NOMO-1 (cell line): ENCODE results near the gene EZH1.
"Not testable (repeated sequence)": the region's sequence is repeated elsewhere in the genome, so short reads cannot be mapped to it uniquely, and the experiment has no call there.

Experiments
- DNase-seq, 2 experiments: peaks; one replicate each; lab custom pipeline; 2025; ENCODE audit not compliant: unreplicated experiment in 2 of 2; lab: John Stamatoyannopoulos, UW

Gene EZH1

GRCh38 chr17:42673266-42673884, 71.5 kb downstream of the EZH1 start:
- no peak for DNase-seq

- DNase-seq, result no peak
Measured at GRCh38 chr17:42672038-42672437, 72.8 kb downstream of the EZH1 start.

DNA sequence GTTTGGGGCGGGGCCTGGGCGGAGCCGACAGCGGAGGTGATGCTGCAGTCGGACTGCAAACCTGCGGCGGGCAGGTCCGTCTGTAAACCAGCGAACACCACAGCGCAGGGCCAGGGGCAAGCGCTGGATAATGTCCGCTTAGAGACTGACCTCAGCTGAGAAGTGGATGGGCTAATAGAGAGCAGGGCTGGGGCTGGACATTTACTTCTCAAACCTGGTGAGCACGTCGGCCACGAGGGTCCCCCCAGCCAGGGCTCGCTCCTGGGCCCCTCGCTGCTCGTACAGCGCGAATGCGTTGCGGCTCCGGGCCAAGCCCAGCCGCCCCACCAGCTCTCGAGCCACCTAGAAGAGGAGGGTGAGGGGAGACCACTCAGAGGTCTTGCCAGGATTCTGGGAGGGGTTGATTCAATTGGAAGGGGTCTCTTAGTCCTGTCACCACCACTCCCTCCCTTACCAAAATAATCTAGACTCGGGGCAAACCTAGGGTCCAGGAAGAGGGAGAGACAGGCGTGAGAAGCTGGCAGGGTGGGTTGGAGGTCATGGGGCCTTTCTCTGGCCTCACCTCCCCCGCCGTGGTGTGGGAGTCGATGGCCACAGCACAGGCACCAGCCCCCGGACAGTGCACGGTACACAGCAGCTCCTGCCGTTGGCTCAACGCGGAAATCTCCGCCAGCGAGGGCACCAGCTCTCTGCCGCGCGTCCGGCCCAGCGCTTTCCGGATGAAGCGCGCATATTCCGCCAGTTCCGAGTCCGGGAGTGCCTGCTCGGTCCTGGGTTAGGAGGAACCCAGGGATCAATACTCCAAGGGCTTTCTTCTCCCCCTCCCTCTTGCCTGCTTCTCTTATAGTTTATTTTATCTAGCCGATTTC, 73.8 kb downstream of the EZH1 start:
- no peak for DNase-seq

DNA sequence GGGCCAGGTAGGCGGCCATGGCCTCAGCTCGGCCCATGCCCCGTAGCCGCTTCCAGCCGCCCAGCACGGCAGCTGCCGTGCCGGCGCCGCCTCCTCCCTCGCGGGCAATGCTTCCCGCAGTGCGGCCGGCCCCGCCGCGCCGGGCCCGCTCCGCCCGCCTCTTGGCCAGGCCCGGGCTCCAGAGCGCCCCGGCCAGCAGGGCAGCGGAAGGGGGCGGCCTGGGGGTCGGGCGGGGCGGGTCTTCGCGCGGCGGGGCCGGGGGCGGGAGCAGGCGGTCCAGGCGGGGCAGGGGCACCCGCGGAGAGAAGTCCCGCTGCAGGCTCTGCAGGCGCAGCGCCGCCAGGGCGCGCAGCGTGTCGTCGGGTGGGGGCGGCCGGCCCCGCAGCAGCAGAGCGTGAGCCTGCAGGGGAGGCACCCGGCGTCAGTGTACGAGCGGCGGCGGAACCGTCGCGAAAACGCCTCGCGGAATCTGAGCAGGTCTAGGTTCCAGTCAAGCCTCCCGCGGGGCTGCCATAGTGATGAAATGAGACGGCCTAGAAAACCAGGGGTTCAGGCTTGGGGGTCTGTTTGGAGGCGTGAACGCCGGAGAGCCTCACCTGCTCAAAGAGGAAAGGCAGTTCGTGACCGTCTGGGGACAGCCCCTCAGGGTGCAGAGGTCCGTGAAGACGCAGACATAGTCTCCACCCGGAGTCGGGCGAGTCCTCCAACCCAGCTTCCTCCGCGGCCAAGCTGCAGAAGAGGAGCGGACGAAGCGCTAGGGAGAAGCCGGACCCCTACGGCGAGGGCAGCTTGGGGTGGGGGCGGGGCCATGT, 74.7 kb downstream of the EZH1 start:
- no peak for DNase-seq

DNA sequence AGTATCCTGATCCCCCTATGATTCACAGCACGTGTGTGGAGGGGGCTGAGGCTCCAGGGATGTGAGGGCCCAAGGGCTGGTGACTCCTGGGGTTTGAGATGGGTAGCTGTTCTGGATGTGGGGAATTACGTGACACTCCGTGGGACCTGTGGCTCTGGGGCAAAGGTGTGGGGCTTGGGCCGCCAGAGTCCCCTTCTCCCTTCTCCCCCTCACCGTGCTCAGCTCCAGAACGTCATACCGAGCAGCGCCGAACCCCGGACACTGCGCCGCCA, 75.2 kb downstream of the EZH1 start:
- DNase-seq, result no peak

- DNase-seq, result no peak
Measured at GRCh38 chr17:42667088-42667951, 77.5 kb downstream of the EZH1 start.

- DNase-seq, result not testable (repeated sequence)
Measured at GRCh38 chr17:42666126-42666525, 78.7 kb downstream of the EZH1 start.

DNA sequence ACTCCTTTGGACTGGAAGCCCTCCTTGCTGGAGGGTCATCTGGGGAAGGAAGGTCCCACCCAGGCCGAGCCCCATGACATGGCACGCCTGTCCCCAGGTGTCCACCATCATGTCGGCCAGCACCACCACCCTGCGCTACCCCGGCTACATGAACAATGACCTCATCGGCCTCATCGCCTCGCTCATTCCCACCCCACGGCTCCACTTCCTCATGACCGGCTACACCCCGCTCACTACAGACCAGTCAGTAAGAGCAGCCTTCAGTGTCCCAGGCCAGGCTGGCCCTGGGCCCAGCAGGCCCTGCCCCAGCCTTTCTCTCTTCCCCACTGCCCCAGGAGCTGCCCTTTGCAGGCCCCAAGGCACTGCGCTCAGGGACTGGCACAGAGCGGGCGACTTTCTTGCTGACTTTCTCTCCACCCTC, 79.2 kb downstream of the EZH1 start:
- no peak for DNase-seq

DNA sequence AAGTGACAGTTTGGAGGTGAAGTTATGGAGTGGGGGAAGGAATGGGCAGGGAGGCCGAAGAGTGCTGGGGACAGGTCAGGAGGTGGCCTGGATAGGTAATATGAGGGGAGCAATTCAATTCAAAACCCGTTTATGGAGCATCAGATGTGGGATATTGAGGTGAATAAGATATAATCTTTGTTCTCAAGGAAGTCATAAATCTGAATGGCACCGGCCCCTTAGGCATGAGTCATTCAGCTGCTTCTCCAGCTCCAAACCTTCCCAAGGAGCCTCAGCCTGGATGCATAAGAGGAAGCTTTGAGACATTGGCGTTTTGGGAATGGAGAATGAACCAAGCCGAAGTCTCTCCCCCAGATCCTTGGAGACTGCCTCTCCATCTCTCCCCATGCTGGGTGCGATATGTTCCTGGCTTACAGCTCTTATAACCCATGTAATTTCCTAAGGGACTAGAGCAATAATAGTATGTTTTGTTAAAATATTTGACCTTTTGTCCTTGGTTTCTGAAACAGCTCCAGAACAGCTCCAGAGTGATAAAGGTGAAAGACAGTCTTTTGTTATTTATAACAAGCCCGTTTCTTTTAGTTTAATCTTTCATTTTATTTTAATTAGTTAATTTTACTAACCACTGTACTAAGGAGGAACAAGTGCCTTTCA, 84.0 kb downstream of the EZH1 start:
- no peak for DNase-seq

- not testable (repeated sequence) for DNase-seq
Measured at GRCh38 chr17:42659932-42660274, 84.9 kb downstream of the EZH1 start.

GRCh38 chr17:42659079-42659931, 85.5 kb downstream of the EZH1 start, which contains the start of gene TUBG2:
Gene TUBG2 (plus strand): TSS chr17:42659284. CDS start chr17:42659504, 220 bp downstream.
- peak; percentile 55 to 59 for DNase-seq

DNA sequence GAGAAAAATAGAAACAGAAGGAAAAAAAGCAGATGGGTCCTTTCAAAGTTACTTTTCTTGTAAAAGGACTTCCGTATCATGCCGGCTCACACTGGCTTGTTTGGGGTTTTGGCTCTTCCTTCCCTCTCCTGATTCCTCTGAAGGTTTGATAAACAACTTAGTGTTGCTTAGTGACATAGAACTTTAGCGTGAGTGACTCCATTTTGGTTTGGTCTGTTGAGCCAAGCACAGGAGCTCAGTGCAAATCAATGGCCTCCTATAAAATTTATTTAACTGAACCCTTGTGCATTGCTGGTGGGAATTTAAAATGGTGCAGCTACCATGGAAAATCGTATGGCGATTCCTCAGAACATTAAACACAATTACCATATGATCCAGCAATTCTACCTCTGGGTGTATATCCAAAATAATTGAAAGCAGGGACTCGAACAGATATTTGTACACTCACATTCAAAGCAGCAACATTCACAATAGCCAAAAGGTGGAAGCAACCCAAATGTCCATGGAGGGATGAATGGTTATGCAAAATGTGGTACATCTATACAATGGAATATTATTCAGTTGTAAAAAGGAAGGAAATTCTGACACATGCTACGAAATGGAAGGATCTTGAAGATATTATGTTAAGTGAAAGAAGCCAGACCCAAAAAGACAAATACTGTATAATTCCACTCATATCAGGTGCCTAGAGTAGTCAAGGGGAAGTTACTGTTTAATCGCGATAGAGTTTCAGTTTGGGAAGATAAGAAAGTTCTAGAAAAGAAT, 86.8 kb downstream of the EZH1 start:
- no peak for DNase-seq

DNA sequence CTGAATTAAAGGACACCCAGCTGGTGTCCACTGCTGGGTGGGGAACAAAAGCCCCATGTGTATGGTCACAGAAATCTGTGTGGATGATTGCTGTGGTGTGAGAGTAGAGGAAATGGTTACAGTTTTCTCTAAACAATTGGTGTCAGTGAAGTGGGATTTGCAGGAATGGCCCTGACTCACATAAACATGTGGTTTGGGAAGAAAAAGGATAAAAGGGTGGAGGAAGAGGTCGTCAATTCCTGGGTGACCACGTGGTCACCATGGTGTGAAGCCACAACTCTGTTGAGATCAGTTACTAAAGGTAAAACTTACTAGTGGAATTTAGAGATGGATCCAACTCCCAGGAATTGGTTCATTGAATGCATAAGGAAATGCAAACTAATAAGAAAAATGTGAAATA, 89.3 kb downstream of the EZH1 start:
- no peak for DNase-seq

GRCh38 chr17:42653179-42654124, 91.4 kb downstream of the EZH1 start:
- no peak for DNase-seq

- DNase-seq, result peak in 1 of 2 experiments; percentile 45
Measured at GRCh38 chr17:42651392-42651791, 93.4 kb downstream of the EZH1 start.
